Muscle of arm (tissue), 12 donors: ENCODE data around the gene PANK3. TPM values are rescaled to one million over a fixed set of nuclear protein-coding genes. Genes with fewer than 3 reads are reported as not detected.
A peak's percentile ranks its signal among the peaks of the same experiment; 100 is the strongest.
"Not testable (repeated sequence)": the region's sequence is repeated elsewhere in the genome, so short reads cannot be mapped to it uniquely, and the experiment has no call there.

Experiments
- DNase-seq: peaks from one replicate; pipeline ENCODE4 v3.0.0-alpha.2; 2013
- polyA plus RNA-seq, 12 donors: library from polyadenylated mRNA; unstranded; fragments of 120-200 nt; gene quantifications; one replicate each; pipeline ENCODE4 v1.2.1, GENCODE V29; 2013; ENCODE audit not compliant: insufficient read length in 12 of 12

PANK3 gene
- polyA plus RNA-seq, 12 donors, result 34.2 to 51.8 (median 45.9) TPM; not detected in 1

DNA sequence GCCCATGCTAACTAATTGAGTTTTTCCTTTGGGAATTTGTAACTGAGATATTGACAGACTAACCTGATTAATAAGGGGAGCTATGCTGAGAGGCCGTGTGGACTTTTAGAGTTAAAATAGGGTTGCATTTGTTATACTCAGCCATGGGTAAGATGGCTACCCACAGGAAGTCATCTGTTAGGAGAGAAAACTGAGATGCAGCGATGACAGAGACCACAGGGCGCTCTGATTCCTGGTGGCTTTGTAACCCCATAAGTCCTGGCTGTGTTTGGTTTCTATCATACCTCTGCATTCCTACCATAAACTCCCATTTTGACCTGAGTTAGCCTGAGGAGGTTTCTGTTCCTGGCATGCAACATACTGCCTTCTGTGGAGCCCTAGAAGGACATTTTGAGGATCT is 19.5 kb upstream of the PANK3 start:
- no peak for DNase-seq

DNA sequence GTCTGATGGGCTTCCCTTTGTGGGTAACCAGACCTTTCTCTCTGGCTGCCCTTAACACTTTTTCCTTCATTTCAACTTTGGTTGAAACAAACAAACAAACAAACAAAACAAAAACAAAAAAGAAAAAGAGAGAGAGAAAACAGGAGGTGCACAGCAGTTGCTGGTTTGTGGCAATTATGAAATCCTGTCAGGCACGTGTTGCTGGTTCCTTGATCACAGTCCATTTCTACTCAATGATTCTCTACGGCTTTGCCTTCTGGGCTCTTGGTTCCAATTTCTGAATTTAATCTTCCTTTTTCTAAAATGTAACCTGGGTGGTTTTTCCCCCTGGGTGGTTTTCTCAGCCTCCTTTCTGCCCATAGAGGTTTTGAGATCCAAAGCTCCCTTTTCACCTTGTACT is 17.8 kb upstream of the PANK3 start:
- DNase-seq, result no peak

DNA sequence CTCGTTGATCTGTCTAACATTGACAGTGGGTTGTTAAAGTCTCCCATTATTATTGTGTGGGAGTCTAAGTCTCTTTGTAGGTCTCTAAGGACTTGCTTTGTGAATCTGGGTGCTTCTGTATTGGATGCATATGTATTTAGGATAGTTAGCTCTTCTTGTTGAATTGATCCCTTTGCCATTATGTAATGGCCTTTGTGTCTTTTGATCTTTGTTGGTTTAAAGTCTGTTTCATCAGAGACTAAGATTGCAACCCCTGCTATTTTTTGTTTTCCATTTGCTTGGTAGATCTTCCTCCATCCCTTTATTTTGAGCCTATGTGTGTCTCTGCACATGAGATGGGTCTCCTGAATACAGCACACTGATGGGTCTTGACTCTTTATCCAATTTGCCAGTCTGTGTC is 17.0 kb upstream of the PANK3 start:
- DNase-seq, result not testable (repeated sequence)

DNA sequence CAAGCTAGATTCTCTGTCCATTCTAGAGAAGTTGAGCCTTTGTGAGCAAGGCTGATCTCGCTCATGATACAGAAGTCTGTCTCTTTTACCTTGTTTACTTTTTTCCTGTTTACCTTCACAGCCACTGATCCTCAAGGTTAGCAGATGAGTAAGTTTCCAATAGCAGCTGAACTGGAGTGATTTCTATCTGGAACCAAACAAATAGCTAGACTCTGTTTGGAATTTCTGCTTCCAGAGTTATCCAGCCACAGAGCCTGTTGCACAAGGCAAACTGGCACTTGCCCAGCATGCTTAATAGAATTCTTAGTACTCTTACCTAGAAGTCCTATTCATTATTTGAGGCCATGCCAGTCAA is 12.8 kb upstream of the PANK3 start:
- no peak for DNase-seq

DNA sequence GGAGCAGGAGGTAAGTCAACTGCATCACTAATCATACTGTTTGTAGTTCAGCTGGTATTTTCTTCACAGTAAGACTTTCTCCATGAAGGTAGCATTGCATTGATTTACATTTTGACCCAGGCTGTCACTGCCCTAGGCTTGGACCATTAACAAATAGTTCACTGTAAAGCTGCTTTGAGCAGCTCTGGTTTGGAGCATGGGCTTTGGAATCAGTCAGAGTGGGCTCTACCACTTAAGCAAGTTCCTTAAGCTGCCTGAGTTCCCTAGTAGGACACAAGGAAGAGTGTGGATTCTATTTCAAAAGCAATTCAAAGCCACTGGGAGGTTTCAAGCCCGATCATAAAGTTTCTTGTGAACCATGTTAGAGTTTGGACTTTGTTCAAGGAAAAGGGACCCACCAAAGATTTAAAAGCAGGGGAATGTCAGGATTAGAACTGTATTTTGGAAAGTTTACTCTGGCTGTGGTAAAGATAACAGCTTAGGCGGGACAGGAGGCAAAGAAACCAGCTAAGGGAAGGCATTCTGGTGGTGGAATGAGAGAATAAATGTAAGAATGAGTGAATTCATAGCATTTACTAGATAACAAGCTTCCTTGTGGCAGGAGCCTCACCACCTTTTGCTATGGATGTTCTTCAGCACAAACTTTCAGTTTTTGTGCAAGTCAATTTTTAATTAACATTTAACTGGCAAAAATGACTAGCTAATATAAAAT is 12.3 kb upstream of the PANK3 start:
- DNase-seq, result no peak

DNA sequence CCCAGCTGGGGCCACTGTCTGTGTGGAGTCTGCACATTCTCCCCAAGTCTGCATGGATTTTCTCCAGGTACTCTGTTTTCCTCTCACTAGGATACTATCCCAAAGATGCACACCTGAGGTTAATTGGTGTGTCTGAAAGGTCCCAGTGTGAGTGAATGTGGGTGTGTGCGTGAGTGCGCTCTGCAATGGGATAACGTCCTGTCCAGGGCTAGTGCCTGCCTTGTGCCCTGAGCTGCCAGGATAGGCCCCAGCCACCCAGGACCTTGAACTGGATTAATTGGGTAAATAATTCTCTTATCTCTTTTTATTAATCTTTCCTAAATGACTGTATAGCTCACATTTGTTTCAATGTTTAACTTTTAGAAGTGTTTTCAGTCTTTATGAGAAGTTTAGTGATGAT is 11.5 kb upstream of the PANK3 start:
- DNase-seq, result no peak

DNA sequence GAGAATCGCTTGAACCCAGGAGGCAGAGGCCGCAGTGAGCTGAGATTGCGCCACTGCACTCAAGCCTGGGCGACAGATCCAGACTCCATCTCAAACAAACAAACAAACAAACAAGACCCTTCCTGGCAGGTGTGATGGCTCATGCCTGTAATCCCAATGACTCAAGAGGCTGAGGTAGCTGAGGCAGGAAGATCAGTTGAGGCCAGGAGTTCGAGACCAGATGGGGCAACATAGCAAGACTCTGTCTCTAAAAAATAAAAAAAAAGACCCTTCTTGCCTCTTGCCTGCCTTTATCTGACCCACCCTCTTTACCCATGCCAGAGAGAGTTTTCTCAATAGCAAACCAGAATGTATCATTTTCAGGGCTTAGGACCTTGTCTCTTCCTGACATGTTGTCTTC is 8.8 kb upstream of the PANK3 start:
- DNase-seq, result no peak

DNA sequence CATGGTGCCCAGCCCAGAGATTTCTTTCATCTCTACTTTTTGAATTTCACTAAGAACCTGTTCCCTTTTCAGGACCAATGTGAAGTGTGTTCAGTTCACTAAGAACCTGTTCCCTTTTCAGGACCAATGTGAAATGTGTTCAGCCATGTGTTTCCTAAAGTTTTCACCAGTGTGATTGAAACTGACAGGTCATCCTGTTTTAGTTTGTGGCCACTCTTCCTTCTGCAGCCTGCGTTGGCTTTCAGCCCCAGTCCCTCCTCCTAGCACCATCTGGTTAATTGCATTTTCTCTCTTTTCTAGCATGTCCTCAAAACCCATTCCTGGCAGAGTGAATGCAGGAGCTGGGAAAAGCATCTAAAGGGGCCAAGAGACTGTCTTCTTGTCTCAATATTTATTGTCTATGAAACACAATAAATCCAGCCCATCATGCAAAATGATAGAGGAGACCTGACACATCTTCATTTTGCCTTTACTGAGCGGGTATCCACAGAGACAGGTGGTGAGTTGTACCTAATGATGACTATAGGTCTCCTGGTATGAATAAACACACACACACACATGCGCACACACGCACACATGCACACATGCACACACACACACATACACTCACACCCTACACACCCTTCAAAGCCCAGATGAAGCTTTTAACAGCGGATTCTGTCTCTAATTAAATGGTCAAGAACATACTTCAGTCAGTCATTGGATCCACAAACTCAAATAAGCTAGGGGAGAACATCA is 6.1 kb upstream of the PANK3 start:
- DNase-seq, result no peak

DNA sequence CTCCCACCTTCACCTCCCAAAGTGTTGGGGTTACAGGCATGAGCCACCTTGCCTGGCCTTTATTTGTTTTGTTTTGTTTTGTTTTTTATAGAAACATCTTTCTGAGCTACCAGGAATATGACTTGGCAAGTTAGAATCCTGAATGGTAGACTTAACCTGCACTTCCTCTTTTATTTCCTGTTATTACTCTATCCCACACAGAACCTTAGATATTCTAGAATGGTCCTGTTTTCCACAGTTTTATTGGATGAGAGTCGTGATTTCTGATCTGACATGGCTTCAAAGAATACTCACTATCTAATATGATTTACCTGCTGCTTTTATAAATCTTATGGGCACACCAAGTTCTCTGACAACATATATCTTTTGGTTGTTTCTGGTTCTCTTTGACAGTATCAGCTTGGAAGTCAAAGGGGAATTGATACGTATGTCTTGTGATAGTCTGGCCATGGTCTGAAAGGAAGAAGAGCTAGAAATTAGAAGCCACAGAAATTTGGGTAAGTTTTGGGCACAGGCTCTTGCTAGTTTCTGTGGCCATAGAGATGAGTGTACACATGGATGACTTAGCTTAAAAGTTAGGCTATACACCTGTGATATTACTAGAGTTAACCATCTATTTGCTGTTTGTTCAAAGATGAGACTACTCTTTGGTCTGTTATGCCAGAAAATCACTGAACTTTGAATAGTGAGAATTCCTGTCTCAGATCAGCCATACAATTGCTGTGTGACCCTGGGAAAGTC is 4.7 kb upstream of the PANK3 start:
- DNase-seq, result no peak

DNA sequence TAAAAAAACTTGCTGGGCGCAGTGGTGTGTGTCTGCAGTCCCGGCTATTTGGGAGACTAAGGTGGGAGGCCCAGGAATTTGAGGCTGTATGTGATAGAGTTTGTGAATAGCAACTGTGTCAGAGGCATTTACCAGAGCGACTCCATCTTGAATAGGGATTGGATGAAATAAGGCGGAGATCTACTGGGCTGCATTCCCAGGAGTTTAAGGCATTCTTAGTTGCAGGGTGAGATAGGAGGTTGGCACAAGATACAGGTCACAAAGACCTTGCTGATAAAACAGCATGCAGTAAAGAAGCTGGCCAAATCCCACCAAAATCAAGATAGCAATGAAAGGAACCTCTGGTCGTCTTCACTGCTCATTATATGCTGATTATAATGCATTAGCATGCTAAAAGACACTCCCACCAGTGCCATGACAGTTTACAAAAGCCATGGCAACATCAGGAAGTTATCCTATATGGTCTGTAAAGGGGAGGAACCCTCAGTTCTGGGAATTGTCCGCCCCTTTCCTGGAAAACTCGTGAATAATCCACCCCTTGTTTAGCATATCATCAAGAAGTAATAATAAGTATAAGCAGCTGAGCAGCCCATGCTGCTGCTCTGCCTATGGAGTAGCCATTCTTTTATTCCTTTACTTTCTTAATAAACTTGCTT is 1.8 kb upstream of the PANK3 start:
- not testable (repeated sequence) for DNase-seq

DNA sequence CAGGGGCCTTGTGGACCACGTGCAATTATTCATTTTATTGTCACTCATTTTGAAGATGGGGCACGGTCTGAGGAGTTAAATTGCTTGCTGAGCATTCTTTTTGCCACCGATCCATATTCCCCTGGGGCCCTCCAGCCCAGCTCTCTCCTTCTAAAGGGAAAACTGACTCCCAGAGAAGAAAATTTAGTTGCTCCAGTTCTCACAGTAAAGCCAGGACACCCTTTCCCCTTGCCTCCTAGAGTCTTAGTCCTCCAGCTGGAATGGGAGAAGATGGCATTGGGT is 1.0 kb upstream of the PANK3 start:
- no peak for DNase-seq

DNA sequence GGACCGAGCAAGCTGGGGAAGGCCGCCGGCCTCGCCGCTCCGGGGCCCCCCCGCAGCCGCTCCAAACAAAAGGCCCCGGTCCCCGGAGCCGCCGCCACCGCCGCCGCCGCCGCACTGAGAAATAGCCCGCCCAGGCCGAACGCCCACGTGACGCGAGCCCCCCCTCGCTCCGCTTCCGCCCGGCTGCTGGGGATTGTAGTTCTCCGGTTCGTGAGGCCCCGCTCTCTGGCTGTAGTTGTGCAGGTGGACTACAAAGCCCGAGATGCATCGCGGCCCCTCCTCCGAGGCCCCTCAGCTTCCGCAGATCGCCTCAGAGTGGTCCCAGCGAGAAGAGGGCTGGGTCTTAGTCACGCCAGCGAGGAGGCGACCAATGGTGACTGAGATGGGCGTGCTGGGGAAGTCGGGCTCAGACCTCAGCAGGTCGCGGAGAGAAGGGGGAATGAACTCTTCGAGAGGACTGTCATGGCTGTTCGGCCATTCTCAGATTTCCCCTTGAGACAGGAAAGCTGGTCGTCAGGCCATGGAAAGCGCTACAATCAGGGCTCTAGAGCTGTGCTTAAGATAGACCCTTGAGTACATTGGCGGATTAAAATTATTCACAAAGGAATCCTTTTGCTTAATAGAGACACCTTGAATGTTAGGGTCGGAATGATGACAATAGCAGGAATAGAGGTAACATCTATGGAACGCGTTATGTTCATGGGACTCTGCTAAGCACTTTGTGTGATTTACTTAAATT is 489 bp upstream of the PANK3 start:
- DNase-seq, result peak; percentile 99

DNA sequence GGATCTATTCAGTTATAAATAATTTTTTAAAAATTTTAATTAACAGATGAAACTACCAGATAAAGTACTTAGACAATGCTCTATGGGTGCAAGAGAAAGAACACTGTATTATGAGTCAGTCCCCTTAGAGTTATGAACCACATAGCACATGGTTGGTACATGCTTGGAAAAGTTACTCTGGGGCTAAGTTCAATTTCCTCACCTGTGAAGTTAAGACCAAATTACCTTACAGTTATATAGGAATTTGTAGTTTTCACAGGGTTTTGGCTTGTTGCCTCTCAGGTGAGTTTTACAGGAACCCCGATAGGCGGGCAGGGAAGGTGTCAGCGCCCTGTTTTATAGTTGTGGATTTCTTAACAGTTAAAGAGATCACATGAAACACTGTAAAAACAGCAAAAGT is 1.2 kb downstream of the PANK3 start:
- DNase-seq, result no peak

DNA sequence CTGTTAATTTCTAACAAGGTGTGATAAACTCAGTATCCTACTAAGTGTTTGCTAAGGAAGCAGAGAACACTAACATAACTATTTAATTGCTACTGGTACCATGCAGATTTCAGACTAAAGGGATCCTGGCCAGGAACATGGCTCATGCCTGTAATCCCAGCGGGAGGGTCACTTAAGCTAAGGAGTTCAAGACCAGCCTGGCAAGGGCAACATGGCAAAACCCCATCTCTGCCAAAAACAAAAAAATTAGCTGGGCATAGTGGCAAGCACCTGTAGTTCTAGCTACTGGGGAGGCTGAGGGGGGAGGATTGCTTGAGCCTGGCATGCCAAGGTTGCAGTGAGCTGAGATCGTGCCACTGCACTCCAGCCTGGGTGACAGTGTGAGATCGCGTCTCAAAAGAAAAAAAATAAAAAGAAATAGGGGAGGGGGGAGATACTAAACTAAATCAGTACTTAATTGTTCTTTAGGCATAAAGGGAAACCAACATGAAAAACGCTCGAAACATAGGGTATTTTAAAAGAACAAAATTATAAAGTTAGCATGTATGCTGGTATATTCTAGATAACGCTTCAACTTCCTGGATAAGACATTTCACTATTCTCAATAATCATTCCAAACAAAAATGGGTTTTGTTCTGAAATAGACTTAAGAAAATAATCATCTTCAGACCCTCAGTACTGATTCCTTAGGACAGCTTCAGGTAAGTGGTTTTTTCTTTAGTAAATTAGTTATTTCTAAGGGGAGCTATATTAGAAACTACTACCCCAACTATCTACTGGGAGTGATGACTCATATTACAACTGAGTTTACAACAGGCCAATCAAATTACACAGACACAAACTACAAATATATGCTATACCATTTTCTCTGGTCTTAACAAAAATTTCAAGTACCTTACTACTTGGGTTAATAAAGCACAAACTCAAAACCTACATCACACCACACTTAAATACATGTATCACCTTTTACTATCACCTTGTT is 3.5 kb downstream of the PANK3 start:
- DNase-seq, result no peak

DNA sequence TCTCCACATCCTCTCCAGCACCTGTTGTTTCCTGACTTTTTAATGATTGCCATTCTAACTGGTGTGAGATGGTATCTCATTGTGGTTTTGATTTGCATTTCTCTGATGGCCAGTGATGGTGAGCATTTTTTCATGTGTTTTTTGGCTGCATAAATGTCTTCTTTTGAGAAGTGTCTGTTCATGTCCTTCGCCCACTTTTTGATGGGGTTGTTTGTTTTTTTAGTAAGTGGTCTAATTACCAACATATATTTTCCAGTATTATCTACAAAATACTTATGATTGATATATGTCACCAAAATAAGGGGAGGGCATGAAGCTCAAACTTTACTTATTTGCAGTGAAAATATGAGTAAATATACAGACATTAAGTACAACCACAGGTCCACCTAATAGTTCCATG is 5.0 kb downstream of the PANK3 start:
- not testable (repeated sequence) for DNase-seq

DNA sequence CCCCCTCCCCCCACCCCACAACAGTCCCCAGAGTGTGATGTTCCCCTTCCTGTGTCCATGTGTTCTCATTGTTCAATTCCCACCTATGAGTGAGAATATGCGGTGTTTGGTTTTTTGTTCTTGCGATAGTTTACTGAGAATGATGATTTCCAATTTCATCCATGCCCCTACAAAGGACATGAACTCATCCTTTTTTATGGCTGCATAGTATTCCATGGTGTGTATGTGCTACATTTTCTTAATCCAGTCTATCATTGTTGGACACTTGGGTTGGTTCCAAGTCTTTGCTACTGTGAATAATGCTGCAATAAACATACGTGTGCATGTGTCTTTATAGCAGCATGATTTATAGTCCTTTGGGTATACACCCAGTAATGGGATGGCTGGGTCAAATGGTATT is 5.5 kb downstream of the PANK3 start:
- not testable (repeated sequence) for DNase-seq

DNA sequence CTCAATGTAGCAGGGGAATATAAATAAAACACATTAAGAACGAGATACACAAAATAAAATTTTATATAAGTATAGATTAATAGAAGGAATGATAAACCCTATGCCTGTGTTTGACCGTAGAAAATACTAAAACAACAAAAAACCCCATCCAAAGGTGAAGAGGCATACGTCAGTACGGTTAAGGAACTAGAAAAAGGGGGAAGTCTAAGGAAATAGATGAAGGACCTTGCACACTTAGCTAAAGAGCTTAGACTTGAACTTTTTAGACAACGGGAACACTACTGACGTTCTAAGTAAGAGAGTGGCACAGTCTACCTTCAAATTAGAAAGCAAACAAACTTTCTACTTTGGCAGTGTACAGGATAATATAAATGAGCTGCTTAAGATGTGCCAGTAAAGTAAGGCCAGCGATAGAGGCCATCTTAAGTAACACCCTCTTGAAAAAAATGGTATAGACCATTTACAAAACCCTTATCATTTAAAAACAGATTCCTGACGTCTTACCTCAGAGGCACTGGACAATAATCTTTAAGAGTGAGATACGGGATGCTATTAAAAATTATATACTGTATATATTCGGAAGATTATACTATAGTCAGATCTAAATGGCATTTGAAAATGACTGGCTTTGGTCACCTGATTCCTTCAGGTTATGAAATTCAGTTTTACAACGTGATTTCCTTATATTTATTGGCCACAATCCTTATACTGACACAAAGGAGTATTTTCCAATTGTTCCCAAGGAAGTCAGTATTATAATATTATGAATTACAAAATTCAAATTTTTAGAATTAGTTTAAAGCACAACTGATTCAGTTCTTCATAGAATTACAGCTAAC is 8.5 kb downstream of the PANK3 start:
- no peak for DNase-seq

DNA sequence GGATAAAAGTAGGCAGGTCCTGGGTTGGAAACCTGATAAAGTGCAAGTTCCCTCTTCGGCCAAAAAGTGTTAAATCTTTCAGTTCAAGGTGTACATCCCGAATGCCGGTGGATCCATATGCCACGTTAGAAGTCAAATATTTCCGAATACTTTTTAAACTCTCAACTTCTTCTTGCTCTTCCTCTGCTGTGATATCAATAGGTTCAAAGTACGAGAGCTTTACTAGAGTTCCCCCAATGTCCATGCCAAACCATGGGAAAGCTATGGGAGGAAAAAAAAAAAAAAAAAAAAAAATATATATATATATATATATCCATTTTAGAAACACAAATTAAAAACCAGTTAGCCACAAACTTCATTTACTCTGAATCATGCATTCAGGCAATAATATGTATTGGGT is 10.4 kb downstream of the PANK3 start:
- no peak for DNase-seq

DNA sequence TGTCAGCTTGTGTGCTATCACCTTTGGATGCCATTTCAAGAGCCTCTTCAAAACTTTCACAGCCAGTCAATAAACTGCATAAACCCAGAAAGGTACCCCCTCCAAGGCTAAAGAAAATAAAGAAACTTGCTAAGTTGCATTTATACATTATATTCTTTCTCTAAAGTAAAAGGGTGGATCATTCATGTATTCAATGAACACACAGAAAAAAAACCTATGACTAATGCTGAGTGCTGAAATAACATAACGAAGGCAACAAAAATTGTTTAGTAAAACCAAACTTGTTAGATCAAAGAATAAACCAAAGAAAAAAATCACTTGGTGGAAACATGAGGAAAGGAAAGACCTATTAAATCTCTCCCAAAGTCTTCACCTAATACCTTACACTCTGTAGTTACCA is 15.2 kb downstream of the PANK3 start:
- DNase-seq, result no peak

DNA sequence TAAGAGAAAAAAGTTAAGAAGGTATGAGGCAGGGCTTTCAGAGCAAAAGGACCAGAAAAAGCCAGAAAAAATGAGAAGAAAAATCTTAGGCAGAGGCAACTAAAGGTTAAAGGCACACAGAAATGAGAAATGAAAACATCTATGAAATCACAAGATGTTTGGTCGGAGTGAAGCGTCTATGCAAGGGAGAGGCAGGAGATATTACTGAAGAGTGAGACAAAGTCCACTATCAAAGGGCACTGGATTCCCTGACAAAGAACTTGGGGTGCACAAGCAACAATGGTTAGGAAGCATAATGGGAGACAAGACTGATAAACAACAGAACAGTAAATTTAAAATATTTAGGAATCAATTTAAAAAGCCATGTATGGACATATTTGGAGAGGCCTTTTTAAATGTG is 16.9 kb downstream of the PANK3 start:
- no peak for DNase-seq
